ENCODE measurements around the gene SDC3.

Gene SDC3

DNA sequence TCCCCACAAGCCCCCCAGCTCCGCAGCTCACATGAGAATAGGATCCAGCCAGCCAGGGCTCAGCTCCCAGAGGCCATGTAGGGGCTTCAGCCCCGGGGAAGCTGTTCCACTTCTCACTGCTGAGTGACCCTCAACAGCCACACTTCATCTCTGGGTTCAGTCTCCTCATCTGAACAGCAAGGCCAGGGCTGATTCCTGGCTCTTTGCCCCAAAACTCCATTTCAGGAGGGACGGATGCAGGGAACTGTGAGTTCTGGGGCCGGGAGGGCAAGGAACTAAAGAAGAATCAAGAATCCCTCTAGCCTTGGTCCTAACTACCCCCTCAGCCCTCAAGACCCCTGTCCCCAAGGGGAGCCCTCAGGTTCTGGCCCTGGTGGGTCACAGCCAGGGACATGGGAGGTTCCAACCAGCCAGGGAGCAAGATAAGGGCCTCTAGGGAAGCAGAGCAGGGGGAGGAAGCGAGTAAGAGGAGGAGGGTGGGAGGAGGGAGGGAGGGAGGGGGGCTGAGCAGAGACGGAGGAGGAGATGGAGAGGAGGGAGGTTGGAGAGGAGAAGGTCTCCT is 13.1 kb downstream of the SDC3 start:
- TF ChIP-seq SPI1 (IDR thresholded peaks at IDR 0.05; ENCODE audit: borderline replicate concordance, low read depth) (no peak), POLR2AphosphoS5 (IDR thresholded peaks at IDR 0.05; ENCODE audit: low read depth) (no peak), GABPA (IDR thresholded peaks at IDR 0.05; ENCODE audit: low read depth) (no peak)
- TF ChIP-seq, protein P1, sequence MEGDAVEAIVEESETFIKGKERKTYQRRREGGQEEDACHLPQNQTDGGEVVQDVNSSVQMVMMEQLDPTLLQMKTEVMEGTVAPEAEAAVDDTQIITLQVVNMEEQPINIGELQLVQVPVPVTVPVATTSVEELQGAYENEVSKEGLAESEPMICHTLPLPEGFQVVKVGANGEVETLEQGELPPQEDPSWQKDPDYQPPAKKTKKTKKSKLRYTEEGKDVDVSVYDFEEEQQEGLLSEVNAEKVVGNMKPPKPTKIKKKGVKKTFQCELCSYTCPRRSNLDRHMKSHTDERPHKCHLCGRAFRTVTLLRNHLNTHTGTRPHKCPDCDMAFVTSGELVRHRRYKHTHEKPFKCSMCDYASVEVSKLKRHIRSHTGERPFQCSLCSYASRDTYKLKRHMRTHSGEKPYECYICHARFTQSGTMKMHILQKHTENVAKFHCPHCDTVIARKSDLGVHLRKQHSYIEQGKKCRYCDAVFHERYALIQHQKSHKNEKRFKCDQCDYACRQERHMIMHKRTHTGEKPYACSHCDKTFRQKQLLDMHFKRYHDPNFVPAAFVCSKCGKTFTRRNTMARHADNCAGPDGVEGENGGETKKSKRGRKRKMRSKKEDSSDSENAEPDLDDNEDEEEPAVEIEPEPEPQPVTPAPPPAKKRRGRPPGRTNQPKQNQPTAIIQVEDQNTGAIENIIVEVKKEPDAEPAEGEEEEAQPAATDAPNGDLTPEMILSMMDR (IDR thresholded peaks at IDR 0.05; ENCODE audit: insufficient read depth, low read length) = no peak
- TF ChIP-seq, protein P2, sequence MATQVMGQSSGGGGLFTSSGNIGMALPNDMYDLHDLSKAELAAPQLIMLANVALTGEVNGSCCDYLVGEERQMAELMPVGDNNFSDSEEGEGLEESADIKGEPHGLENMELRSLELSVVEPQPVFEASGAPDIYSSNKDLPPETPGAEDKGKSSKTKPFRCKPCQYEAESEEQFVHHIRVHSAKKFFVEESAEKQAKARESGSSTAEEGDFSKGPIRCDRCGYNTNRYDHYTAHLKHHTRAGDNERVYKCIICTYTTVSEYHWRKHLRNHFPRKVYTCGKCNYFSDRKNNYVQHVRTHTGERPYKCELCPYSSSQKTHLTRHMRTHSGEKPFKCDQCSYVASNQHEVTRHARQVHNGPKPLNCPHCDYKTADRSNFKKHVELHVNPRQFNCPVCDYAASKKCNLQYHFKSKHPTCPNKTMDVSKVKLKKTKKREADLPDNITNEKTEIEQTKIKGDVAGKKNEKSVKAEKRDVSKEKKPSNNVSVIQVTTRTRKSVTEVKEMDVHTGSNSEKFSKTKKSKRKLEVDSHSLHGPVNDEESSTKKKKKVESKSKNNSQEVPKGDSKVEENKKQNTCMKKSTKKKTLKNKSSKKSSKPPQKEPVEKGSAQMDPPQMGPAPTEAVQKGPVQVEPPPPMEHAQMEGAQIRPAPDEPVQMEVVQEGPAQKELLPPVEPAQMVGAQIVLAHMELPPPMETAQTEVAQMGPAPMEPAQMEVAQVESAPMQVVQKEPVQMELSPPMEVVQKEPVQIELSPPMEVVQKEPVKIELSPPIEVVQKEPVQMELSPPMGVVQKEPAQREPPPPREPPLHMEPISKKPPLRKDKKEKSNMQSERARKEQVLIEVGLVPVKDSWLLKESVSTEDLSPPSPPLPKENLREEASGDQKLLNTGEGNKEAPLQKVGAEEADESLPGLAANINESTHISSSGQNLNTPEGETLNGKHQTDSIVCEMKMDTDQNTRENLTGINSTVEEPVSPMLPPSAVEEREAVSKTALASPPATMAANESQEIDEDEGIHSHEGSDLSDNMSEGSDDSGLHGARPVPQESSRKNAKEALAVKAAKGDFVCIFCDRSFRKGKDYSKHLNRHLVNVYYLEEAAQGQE (IDR thresholded peaks at IDR 0.05; ENCODE audit: insufficient replicate concordance, low read depth) = no peak
- no peak overlapping the region for H3K4me3 ChIP-seq (replicated peaks; ENCODE audit: insufficient read depth, low read length)
- H3K27me3 ChIP-seq (ENCODE audit: insufficient read depth, poor library complexity, severe bottlenecking) = peaks cover 7% of the 10 kb centered on the region
- no peak overlapping the region for H3K27ac ChIP-seq (replicated peaks)
- DNase-seq (ENCODE audit: low read depth in 1 of 2, low spot score in 1 of 2) = no peak

DNA sequence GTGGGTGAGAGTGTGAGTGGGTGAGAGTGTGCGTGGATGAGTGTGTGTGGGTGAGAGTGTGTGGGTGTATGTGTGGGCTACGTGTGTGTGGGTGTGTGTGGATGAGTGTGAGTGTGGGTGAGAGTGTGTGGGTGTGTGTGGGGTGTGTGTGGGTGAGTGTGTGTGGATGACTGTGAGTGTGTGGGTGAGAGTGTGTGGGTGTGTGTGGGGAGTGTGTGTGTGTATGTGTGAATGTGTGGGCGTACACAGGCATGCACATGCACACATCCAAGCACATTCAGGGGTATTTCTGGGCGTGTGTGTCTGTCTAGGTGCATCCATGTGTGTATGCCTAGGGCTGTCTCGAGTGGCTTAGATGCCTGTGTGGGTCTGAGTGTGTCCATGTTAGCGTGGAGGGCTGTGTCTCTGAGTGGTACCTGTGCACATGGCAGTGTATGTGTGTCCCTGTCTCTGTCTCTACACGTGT is 14.0 kb downstream of the SDC3 start:
- DNase-seq (ENCODE audit: low read depth in 1 of 2, low spot score in 1 of 2) = no peak
- TF ChIP-seq, protein P2 (IDR thresholded peaks at IDR 0.05; ENCODE audit: insufficient replicate concordance, low read depth) = no peak
- TF ChIP-seq, protein P1 (IDR thresholded peaks at IDR 0.05; ENCODE audit: insufficient read depth, low read length) = no peak
- TF ChIP-seq POLR2AphosphoS5 (IDR thresholded peaks at IDR 0.05; ENCODE audit: low read depth) = no peak
- TF ChIP-seq SPI1 (IDR thresholded peaks at IDR 0.05; ENCODE audit: borderline replicate concordance, low read depth) = no peak
- no peak for TF ChIP-seq GABPA (IDR thresholded peaks at IDR 0.05; ENCODE audit: low read depth)
- Histone ChIP-seq H3K4me3 (replicated peaks; ENCODE audit: insufficient read depth, low read length) (no peak overlapping the region), H3K27me3 (ENCODE audit: insufficient read depth, poor library complexity, severe bottlenecking) (peaks cover 5% of the 10 kb centered on the region), H3K27ac (replicated peaks) (no peak overlapping the region)

DNA sequence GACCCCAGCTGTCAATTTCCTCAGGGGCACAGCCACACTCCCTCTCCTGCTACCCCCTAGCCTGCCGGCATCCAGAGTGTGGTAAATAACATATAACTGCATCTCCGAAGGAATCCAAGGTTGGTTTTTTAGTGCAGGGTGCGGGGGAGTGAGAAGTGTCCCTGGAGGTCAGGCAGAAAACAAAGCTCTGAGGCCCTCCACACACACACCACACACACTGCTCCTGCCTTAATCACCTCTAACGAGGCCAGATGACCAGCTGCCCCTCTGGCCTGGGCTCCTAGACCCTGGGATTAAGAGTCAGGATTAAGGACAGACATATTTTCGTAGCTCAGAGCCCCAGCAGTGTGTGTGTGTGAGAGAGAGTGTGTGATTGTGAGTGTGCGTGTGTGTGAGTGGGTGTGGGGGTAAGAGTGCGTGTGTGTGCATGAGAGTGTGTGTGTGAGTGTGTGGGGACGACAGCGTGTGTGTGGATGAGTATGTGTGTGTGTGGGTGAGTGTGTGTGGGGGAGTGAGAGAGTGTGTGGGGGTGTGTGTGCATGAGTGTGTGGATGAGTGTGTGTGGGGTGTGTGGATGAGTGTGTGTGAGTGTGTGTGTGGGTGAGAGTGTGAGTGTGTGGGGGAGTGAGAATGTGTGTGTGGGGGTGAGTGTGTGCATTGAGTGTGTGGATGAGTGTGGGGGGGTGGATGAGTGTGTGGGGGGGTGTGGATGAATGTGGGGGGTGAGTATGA is 14.6 kb downstream of the SDC3 start:
- Histone ChIP-seq H3K27me3 (ENCODE audit: insufficient read depth, poor library complexity, severe bottlenecking) (peaks cover 5% of the 10 kb centered on the region), H3K27ac (replicated peaks) (no peak overlapping the region), H3K4me3 (replicated peaks; ENCODE audit: insufficient read depth, low read length) (no peak overlapping the region)
- no peak for DNase-seq (ENCODE audit: low read depth in 1 of 2, low spot score in 1 of 2)
- no peak for TF ChIP-seq SPI1 (IDR thresholded peaks at IDR 0.05; ENCODE audit: borderline replicate concordance, low read depth)
- TF ChIP-seq, protein P1 (IDR thresholded peaks at IDR 0.05; ENCODE audit: insufficient read depth, low read length) = no peak
- TF ChIP-seq, protein P2 (IDR thresholded peaks at IDR 0.05; ENCODE audit: insufficient replicate concordance, low read depth) = no peak
- TF ChIP-seq GABPA (IDR thresholded peaks at IDR 0.05; ENCODE audit: low read depth) = no peak
- no peak for TF ChIP-seq POLR2AphosphoS5 (IDR thresholded peaks at IDR 0.05; ENCODE audit: low read depth)

Measured in HL-60 (cell line).